Trophoblast cell (in vitro differentiated cells and primary cell): ENCODE results near the gene RPTOR.

Experiments
- DNase-seq, 2 donors: peaks; one replicate each; pipeline ENCODE4 v3.0.0-alpha.2; 2016
- H2AFZ ChIP-seq: 2 replicates; pipeline ENCODE4 v1.6.1; 2013; ENCODE audit warnings: low read length, moderate library complexity, mild to moderate bottlenecking; ENCODE audit not compliant: insufficient read depth, poor library complexity
- H2AK5ac ChIP-seq: 2 replicates; pipeline ENCODE4 v1.6.1; 2013; ENCODE audit warnings: mild to moderate bottlenecking, low read length
- H2BK120ac ChIP-seq: 2 replicates; pipeline ENCODE4 v1.6.1; 2013; ENCODE audit warnings: low read length, mild to moderate bottlenecking, moderate library complexity; ENCODE audit not compliant: insufficient read depth, poor library complexity
- H2BK12ac ChIP-seq: 2 replicates; pipeline ENCODE4 v1.6.1; 2013; ENCODE audit warnings: mild to moderate bottlenecking, low read length, moderate library complexity
- H2BK5ac ChIP-seq: 2 replicates; pipeline ENCODE4 v1.6.1; 2013; ENCODE audit warnings: low read length, low read depth, moderate library complexity, mild to moderate bottlenecking; ENCODE audit not compliant: poor library complexity
- H3K14ac ChIP-seq: 2 replicates; pipeline ENCODE4 v1.6.1; 2013; ENCODE audit warnings: mild to moderate bottlenecking, low read length
- H3K18ac ChIP-seq: 2 replicates; pipeline ENCODE4 v1.6.1; 2013; ENCODE audit warnings: mild to moderate bottlenecking, low read length
- H3K23ac ChIP-seq: 2 replicates; pipeline ENCODE4 v1.6.1; 2013; ENCODE audit warnings: low read length
- H3K27ac ChIP-seq: 2 replicates; pipeline ENCODE4 v1.5.1; 2013; ENCODE audit warnings: low read depth, mild to moderate bottlenecking, inconsistent platforms, low read length, moderate library complexity
- H3K27me3 ChIP-seq: 2 replicates; pipeline ENCODE4 v1.6.1; 2013; ENCODE audit warnings: inconsistent platforms, mild to moderate bottlenecking, low read length, moderate library complexity; ENCODE audit not compliant: insufficient read depth
- H3K36me3 ChIP-seq, 2 experiments: 1 replicate in 1 of 2; 2 replicates in 1 of 2; pipeline ENCODE4 v1.6.1; 2013; ENCODE audit warnings: low read length in 2 of 2, mild to moderate bottlenecking in 2 of 2, moderate library complexity in 1 of 2; ENCODE audit not compliant: insufficient read depth in 2 of 2, control insufficient read depth in 1 of 2
- H3K4ac ChIP-seq: 2 replicates; pipeline ENCODE4 v1.6.1; 2013; ENCODE audit warnings: low read depth, mild to moderate bottlenecking, low read length, moderate library complexity
- H3K4me1 ChIP-seq, 2 experiments: 1 replicate in 1 of 2; 2 replicates in 1 of 2; pipeline ENCODE4 v1.6.1; 2013; ENCODE audit warnings: low read length in 2 of 2, mild to moderate bottlenecking in 2 of 2, moderate library complexity in 1 of 2; ENCODE audit not compliant: insufficient read depth in 2 of 2, control insufficient read depth in 1 of 2
- H3K4me2 ChIP-seq: 2 replicates; pipeline ENCODE4 v1.6.1; 2013; ENCODE audit warnings: inconsistent platforms, mild to moderate bottlenecking, low read length, moderate library complexity
- H3K4me3 ChIP-seq: 2 replicates; pipeline ENCODE4 v1.5.1; 2013; ENCODE audit warnings: mild to moderate bottlenecking, low read depth, low read length, inconsistent platforms
- H3K79me1 ChIP-seq: one replicate; pipeline ENCODE4 v1.6.1; 2013; ENCODE audit warnings: low read length
- H3K79me2 ChIP-seq: 2 replicates; pipeline ENCODE4 v1.6.1; 2013; ENCODE audit warnings: low read length, mild to moderate bottlenecking; ENCODE audit not compliant: control insufficient read depth, insufficient read depth, poor library complexity
- H3K9ac ChIP-seq: 2 replicates; pipeline ENCODE4 v1.6.1; 2013; ENCODE audit warnings: mild to moderate bottlenecking, low read length
- H3K9me3 ChIP-seq: 2 replicates; pipeline ENCODE4 v1.6.1; 2013; ENCODE audit warnings: low read depth, mild to moderate bottlenecking, control low read depth, inconsistent platforms, low read length; ENCODE audit not compliant: insufficient read depth
- H4K12ac ChIP-seq: 2 replicates; pipeline ENCODE4 v1.6.1; 2013; ENCODE audit warnings: low read depth, mild to moderate bottlenecking, low read length, moderate library complexity
- H4K8ac ChIP-seq: 2 replicates; pipeline ENCODE4 v1.6.1; 2013; ENCODE audit warnings: low read depth, mild to moderate bottlenecking, low read length, moderate library complexity
- H4K91ac ChIP-seq: one replicate; pipeline ENCODE4 v1.6.1; 2013; ENCODE audit warnings: low read depth, mild to moderate bottlenecking, low read length, moderate library complexity
- WGBS: extraction: QIAGEN DNeasy Blood & Tissue Kit; methylation state at CpG from one replicate; pipeline ENCODE4 v1.1.7; 2013; ENCODE audit warnings: missing lambda C conversion rate; ENCODE audit not compliant: insufficient read length, insufficient coverage; ENCODE audit errors: extremely low coverage; 5-methylcytosine and 5-hydroxymethylcytosine counted together

RPTOR gene

GRCh38 chr17:80790981-80791742 is 246.5 kb downstream of the RPTOR start:
- H3K27ac ChIP-seq: no peak overlapping the region
- no peak overlapping the region for H2AK5ac ChIP-seq
- peaks cover 12 to 25% of the 10 kb centered on the region in 2 experiments for H3K4me1 ChIP-seq
- no peak overlapping the region for H3K4me3 ChIP-seq
- H3K79me1 ChIP-seq: peaks cover 3% of the 10 kb centered on the region
- DNase-seq: no peak
- no peak overlapping the region for H2BK5ac ChIP-seq
- no peak overlapping the region for H4K12ac ChIP-seq
- peaks cover 4% of the 10 kb centered on the region for H3K9me3 ChIP-seq
- no CpG with 5 or more reads among the region's 10 CpGs for whole genome bisulfite sequencing
- peak overlapping the region; percentile 51 for H4K91ac ChIP-seq
- H2AFZ ChIP-seq: no peak overlapping the region
- no peak overlapping the region for H3K4me2 ChIP-seq
- H2BK12ac ChIP-seq: no peak overlapping the region
- no peaks in the 10 kb centered on the region for H3K79me2 ChIP-seq
- H2BK120ac ChIP-seq: no peak overlapping the region
- H3K27me3 ChIP-seq: no peaks in the 10 kb centered on the region
- no peak overlapping the region for H3K18ac ChIP-seq
- H3K4ac ChIP-seq: no peak overlapping the region
- peaks cover 2 to 4% of the 10 kb centered on the region in 2 experiments for H3K36me3 ChIP-seq
- H3K9ac ChIP-seq: no peak overlapping the region
- H4K8ac ChIP-seq: no peak overlapping the region
- H3K14ac ChIP-seq: no peak overlapping the region
- no peak overlapping the region for H3K23ac ChIP-seq

- Histone ChIP-seq H3K4me2 (no peak overlapping the region), H3K27me3 (no peaks in the 10 kb centered on the region), H3K23ac (no peak overlapping the region), H4K8ac (no peak overlapping the region), H4K12ac (no peak overlapping the region), H2BK120ac (no peak overlapping the region), H4K91ac (no peak overlapping the region), H3K14ac (no peak overlapping the region), H3K9me3 (peaks cover 6% of the 10 kb centered on the region), H3K9ac (no peak overlapping the region), H3K79me2 (no peaks in the 10 kb centered on the region), H2AK5ac (no peak overlapping the region), H3K36me3 (peaks cover 2 to 4% of the 10 kb centered on the region in 2 experiments), H2AFZ (no peak overlapping the region), H3K4ac (no peak overlapping the region), H3K4me3 (no peak overlapping the region), H3K79me1 (peaks cover 3% of the 10 kb centered on the region), H2BK5ac (no peak overlapping the region), H2BK12ac (no peak overlapping the region), H3K27ac (no peak overlapping the region), H3K18ac (no peak overlapping the region), H3K4me1 (peaks cover 12 to 25% of the 10 kb centered on the region in 2 experiments)
- no CpG with 5 or more reads among the region's 11 CpGs for WGBS
- DNase-seq: peak; percentile 40 to 53
Measured at GRCh38 chr17:80791758-80792284, 247.2 kb downstream of the RPTOR start.

- Histone ChIP-seq H2AFZ (no peak overlapping the region), H3K18ac (peak overlapping the region; percentile 15), H3K9me3 (peaks cover 6% of the 10 kb centered on the region), H3K36me3 (peaks cover 2 to 4% of the 10 kb centered on the region in 2 experiments), H3K4me1 (peaks cover 12 to 25% of the 10 kb centered on the region in 2 experiments), H4K91ac (peak overlapping the region; percentile 49), H2BK5ac (peak overlapping the region; percentile 51), H3K4me2 (no peak overlapping the region), H3K4me3 (no peak overlapping the region), H4K8ac (no peak overlapping the region), H3K79me2 (no peaks in the 10 kb centered on the region), H3K4ac (no peak overlapping the region), H3K9ac (no peak overlapping the region), H2AK5ac (peak overlapping the region; percentile 47), H2BK120ac (peak overlapping the region; percentile 21), H3K23ac (no peak overlapping the region), H3K79me1 (peaks cover 3% of the 10 kb centered on the region), H4K12ac (no peak overlapping the region), H3K14ac (peak overlapping the region; percentile 38), H2BK12ac (peak overlapping the region; percentile 81), H3K27ac (no peak overlapping the region), H3K27me3 (no peaks in the 10 kb centered on the region)
- no CpG with 5 or more reads among the region's 10 CpGs for WGBS
- DNase-seq: no peak
Measured at GRCh38 chr17:80792373-80792781, 247.7 kb downstream of the RPTOR start.

GRCh38 chr17:80793421-80793820 is 248.8 kb downstream of the RPTOR start:
- H3K79me1 ChIP-seq: peaks cover 3% of the 10 kb centered on the region
- H2BK5ac ChIP-seq: no peak overlapping the region
- peak overlapping the region; percentile 34 for H4K91ac ChIP-seq
- H4K12ac ChIP-seq: no peak overlapping the region
- H3K27me3 ChIP-seq: no peaks in the 10 kb centered on the region
- H3K4ac ChIP-seq: no peak overlapping the region
- peak overlapping the region; percentile 6 for H3K4me3 ChIP-seq
- no peak for DNase-seq
- peak overlapping the region; percentile 73 for H2BK12ac ChIP-seq
- no peak overlapping the region for H3K14ac ChIP-seq
- H3K4me2 ChIP-seq: no peak overlapping the region
- H3K18ac ChIP-seq: peak overlapping the region; percentile 72
- H2BK120ac ChIP-seq: no peak overlapping the region
- H3K9me3 ChIP-seq: peaks cover 6% of the 10 kb centered on the region
- no peak overlapping the region for H3K23ac ChIP-seq
- no CpG with 5 or more reads among the region's 12 CpGs for WGBS
- no peaks in the 10 kb centered on the region for H3K79me2 ChIP-seq
- no peak overlapping the region for H4K8ac ChIP-seq
- H2AK5ac ChIP-seq: no peak overlapping the region
- no peak overlapping the region for H2AFZ ChIP-seq
- H3K4me1 ChIP-seq: peaks cover 12 to 25% of the 10 kb centered on the region in 2 experiments
- H3K9ac ChIP-seq: no peak overlapping the region
- H3K36me3 ChIP-seq: peaks cover 2 to 4% of the 10 kb centered on the region in 2 experiments
- no peak overlapping the region for H3K27ac ChIP-seq
